Measurements from ENCODE around the gene TAPBP. TPM values are rescaled to one million over a fixed set of nuclear protein-coding genes. Genes with fewer than 3 reads are reported as not detected.

The TAPBP gene
- total and polyA plus RNA-seq, 9 of the 15 experiments (the other 6 are each of a cell fraction or from before 2014, with no cell fraction given), result 5.6 to 74.0 (median 22.3) TPM

- TF ChIP-seq PRDM10 (IDR thresholded peaks at IDR 0.05; ENCODE audit: partially characterized antibody) (no peak), GABPA (tag; conservative IDR thresholded peaks at IDR 0.05; ENCODE audit: low read depth) (0 out of 2 replicates have a peak, but pooled peaks have one; percentile 7), SMARCA5 (IDR thresholded peaks at IDR 0.05) (0 out of 2 replicates have a peak, but pooled peaks have one; percentile 29), CHD1 (IDR thresholded peaks at IDR 0.05; ENCODE audit: low read length) (peak; percentile 46), MTA1 (IDR thresholded peaks at IDR 0.05; ENCODE audit: borderline replicate concordance) (no peak), NCOR1 (IDR thresholded peaks at IDR 0.05) (no peak), HCFC1 (IDR thresholded peaks at IDR 0.05; ENCODE audit: low read depth, low read length) (no peak; the same call in 1 of the 2 replicates), SRF (CRISPR knock-in tag; IDR thresholded peaks at IDR 0.05) (peak in 1 of 2 experiments; percentile 30; a peak in 1 of 4 replicates), RCOR1 (IDR thresholded peaks at IDR 0.05; ENCODE audit: borderline replicate concordance in 1 of 2, low read depth in 2 of 2, low read length in 2 of 2) (no peak), HDGF (IDR thresholded peaks at IDR 0.05) (no peak), ESRRA (IDR thresholded peaks at IDR 0.05; ENCODE audit: borderline replicate concordance, low read depth) (peak; percentile 30), MTA3 (IDR thresholded peaks at IDR 0.05; ENCODE audit: borderline replicate concordance) (peak; percentile 22; the same call in 1 of the 2 replicates), CBX3 (IDR thresholded peaks at IDR 0.05; ENCODE audit: borderline replicate concordance in 1 of 2, low read length in 2 of 2) (peak in 1 of 2 experiments; percentile 54; a peak in 1 of 3 replicates), SMARCB1 (IDR thresholded peaks at IDR 0.05; ENCODE audit: insufficient read length, low read depth) (no peak), FOXM1 (IDR thresholded peaks at IDR 0.05; ENCODE audit: low read depth) (no peak), FOXM1 (CRISPR knock-in tag; IDR thresholded peaks at IDR 0.05; ENCODE audit: low read depth) (no peak), ZBTB7A (IDR thresholded peaks at IDR 0.05; ENCODE audit: borderline replicate concordance, control insufficient read depth, low read depth, low read length) (peak; percentile 41)
- TF ChIP-seq, protein P1, sequence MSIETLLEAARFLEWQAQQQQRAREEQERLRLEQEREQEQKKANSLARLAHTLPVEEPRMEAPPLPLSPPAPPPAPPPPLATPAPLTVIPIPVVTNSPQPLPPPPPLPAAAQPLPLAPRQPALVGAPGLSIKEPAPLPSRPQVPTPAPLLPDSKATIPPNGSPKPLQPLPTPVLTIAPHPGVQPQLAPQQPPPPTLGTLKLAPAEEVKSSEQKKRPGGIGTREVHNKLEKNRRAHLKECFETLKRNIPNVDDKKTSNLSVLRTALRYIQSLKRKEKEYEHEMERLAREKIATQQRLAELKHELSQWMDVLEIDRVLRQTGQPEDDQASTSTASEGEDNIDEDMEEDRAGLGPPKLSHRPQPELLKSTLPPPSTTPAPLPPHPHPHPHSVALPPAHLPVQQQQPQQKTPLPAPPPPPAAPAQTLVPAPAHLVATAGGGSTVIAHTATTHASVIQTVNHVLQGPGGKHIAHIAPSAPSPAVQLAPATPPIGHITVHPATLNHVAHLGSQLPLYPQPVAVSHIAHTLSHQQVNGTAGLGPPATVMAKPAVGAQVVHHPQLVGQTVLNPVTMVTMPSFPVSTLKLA (conservative IDR thresholded peaks at IDR 0.05), result no peak
- TF ChIP-seq, protein P2, sequence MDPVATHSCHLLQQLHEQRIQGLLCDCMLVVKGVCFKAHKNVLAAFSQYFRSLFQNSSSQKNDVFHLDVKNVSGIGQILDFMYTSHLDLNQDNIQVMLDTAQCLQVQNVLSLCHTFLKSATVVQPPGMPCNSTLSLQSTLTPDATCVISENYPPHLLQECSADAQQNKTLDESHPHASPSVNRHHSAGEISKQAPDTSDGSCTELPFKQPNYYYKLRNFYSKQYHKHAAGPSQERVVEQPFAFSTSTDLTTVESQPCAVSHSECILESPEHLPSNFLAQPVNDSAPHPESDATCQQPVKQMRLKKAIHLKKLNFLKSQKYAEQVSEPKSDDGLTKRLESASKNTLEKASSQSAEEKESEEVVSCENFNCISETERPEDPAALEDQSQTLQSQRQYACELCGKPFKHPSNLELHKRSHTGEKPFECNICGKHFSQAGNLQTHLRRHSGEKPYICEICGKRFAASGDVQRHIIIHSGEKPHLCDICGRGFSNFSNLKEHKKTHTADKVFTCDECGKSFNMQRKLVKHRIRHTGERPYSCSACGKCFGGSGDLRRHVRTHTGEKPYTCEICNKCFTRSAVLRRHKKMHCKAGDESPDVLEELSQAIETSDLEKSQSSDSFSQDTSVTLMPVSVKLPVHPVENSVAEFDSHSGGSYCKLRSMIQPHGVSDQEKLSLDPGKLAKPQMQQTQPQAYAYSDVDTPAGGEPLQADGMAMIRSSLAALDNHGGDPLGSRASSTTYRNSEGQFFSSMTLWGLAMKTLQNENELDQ (CRISPR knock-in tag; IDR thresholded peaks at IDR 0.05; ENCODE audit: borderline replicate concordance), result no peak
These were observed 671 bp downstream of the TAPBP start (continued) for GRCh38 chr6:33313105-33313708.

Data from K562 (cell line).